ENCODE measurements around the gene SAMD11.

GRCh38 chr1:984476-984814, 60.7 kb downstream of the SAMD11 start:
- TF ChIP-seq CTCF (conservative IDR thresholded peaks at IDR 0.05 in 1 of 2, IDR thresholded peaks at IDR 0.05 in 1 of 2; ENCODE audit: extremely low read depth in 1 of 2, insufficient read depth in 1 of 2, low read depth in 1 of 2, low read length in 2 of 2) (no peak), EZH2 (IDR thresholded peaks at IDR 0.05; ENCODE audit: borderline replicate concordance, low read length) (no peak)

Measured in mammary epithelial cell (primary cell).